Liver (tissue), 9 donors: Measurements from ENCODE around the gene NIBAN1. TPM values are rescaled to one million over a fixed set of nuclear protein-coding genes. Genes with fewer than 3 reads are reported as not detected.

Source experiments
- DNase-seq: peaks from one replicate; pipeline ENCODE4 v3.0.0-alpha.2; 2017; ENCODE audit warnings: low spot score
- H3K27ac ChIP-seq, 2 donors: one replicate each; pipeline ENCODE4 v1.7.0; 2013; ENCODE audit warnings: inconsistent platforms in 2 of 2, low read length in 2 of 2, control low read depth in 1 of 2, low read depth in 1 of 2, mild to moderate bottlenecking in 1 of 2
- H3K27me3 ChIP-seq, 4 donors: one replicate each; pipeline versions ENCODE4 v1.6.1 to v1.7.0; 2013; ENCODE audit warnings: low read length in 3 of 4, inconsistent platforms in 1 of 4, mild to moderate bottlenecking in 1 of 4, moderate library complexity in 1 of 4; ENCODE audit not compliant: control insufficient read depth in 4 of 4, insufficient read depth in 4 of 4
- H3K36me3 ChIP-seq, 4 donors: one replicate each; pipeline versions ENCODE4 v1.6.1 to v1.7.0; 2013; ENCODE audit warnings: low read length in 3 of 4, mild to moderate bottlenecking in 3 of 4, low read depth in 1 of 4, moderate library complexity in 1 of 4; ENCODE audit not compliant: control insufficient read depth in 4 of 4, insufficient read depth in 3 of 4
- H3K4me1 ChIP-seq, 4 donors: one replicate each; pipeline versions ENCODE4 v1.6.1 to v1.7.0; 2013; ENCODE audit warnings: low read length in 3 of 4, mild to moderate bottlenecking in 3 of 4, moderate library complexity in 1 of 4; ENCODE audit not compliant: control insufficient read depth in 4 of 4, insufficient read depth in 4 of 4
- H3K4me3 ChIP-seq, 3 donors: one replicate each; pipeline versions ENCODE4 v1.6.1 to v1.7.0; 2013; ENCODE audit warnings: low read length in 3 of 3, control low read depth in 1 of 3, low read depth in 1 of 3, mild to moderate bottlenecking in 1 of 3
- H3K9ac ChIP-seq, 2 donors: one replicate each; pipeline ENCODE4 v1.7.0; 2013; ENCODE audit warnings: low read length in 2 of 2, mild to moderate bottlenecking in 2 of 2, moderate library complexity in 2 of 2, control low read depth in 1 of 2, low read depth in 1 of 2
- H3K9me3 ChIP-seq, 4 donors: one replicate each; pipeline versions ENCODE4 v1.6.1 to v1.7.0; 2013; ENCODE audit warnings: low read length in 3 of 4; ENCODE audit not compliant: control insufficient read depth in 4 of 4
- EGR1 ChIP-seq, 2 donors: IDR thresholded peaks; 2 replicates each; pipeline ENCODE4 v1.6.1; 2016 to 2018; ENCODE audit warnings: antibody characterized with exemption in 2 of 2, low read depth in 2 of 2
- FOXA1 ChIP-seq: IDR thresholded peaks from 2 replicates; pipeline ENCODE4 v1.6.1; 2016; ENCODE audit warnings: antibody characterized with exemption
- GABPA ChIP-seq, 2 donors: IDR thresholded peaks in 1 of 2; conservative IDR thresholded peaks in 1 of 2; 2 replicates each; pipeline ENCODE4 v1.6.1; 2016; ENCODE audit warnings: antibody characterized with exemption in 2 of 2, mild to moderate bottlenecking in 1 of 2, moderate library complexity in 1 of 2
- HNF4G ChIP-seq: IDR thresholded peaks from 2 replicates; pipeline ENCODE4 v1.6.1; 2016; ENCODE audit warnings: antibody characterized with exemption
- JUND ChIP-seq, 2 donors: IDR thresholded peaks; 2 replicates each; pipeline ENCODE4 v1.6.1; 2016; ENCODE audit warnings: antibody characterized with exemption in 2 of 2
- NR2F2 ChIP-seq: IDR thresholded peaks from 2 replicates; pipeline ENCODE4 v1.6.1; 2016; ENCODE audit warnings: antibody characterized with exemption
- RAD21 ChIP-seq, 2 donors: IDR thresholded peaks; 2 replicates each; pipeline ENCODE4 v1.6.1; 2016; ENCODE audit warnings: antibody characterized with exemption in 2 of 2, mild to moderate bottlenecking in 2 of 2
- SP1 ChIP-seq: IDR thresholded peaks from 2 replicates; pipeline ENCODE4 v1.6.1; 2018; ENCODE audit warnings: antibody characterized with exemption, mild to moderate bottlenecking
- TAF1 ChIP-seq: conservative IDR thresholded peaks from 2 replicates; pipeline ENCODE4 v1.6.1; 2016; ENCODE audit warnings: antibody characterized with exemption, mild to moderate bottlenecking
- YY1 ChIP-seq: IDR thresholded peaks from 2 replicates; pipeline ENCODE4 v1.6.1; 2016; ENCODE audit warnings: antibody characterized with exemption, mild to moderate bottlenecking
- WGBS: extraction: QIAGEN DNeasy Blood & Tissue Kit; methylation state at CpG from one replicate; pipeline ENCODE4 v1.1.7; 2013; 5-methylcytosine and 5-hydroxymethylcytosine counted together
- polyA plus RNA-seq, 2 donors: library from polyadenylated mRNA; stranded (reverse) in 1 of 2; unstranded in 1 of 2; fragments of 200-250 nt in 1 of 2; fragments of >200 nt in 1 of 2; fragmentation: Nextera tagmentation in 1 of 2; extraction: Ambion mirVana in 1 of 2; gene quantifications; one replicate each; pipeline versions ENCODE4 v1.2.1 to v1.2.3, GENCODE V29; 2013 to 2015
- total RNA-seq, 2 donors: library from RNA; depleted of rRNA; stranded (reverse); fragments of >200 nt; gene quantifications; one replicate each; pipeline ENCODE4 v1.2.3, GENCODE V29; 2014
- TF ChIP-seq, protein P1 (sequence below): IDR thresholded peaks from 2 replicates; pipeline ENCODE4 v1.6.1; 2016; ENCODE audit warnings: antibody characterized with exemption, mild to moderate bottlenecking
- TF ChIP-seq, protein P2 (sequence below): IDR thresholded peaks from 2 replicates; pipeline ENCODE4 v1.6.1; 2016; ENCODE audit warnings: antibody characterized with exemption
- TF ChIP-seq, protein P3 (sequence below): fragments of 150-350 bp; IDR thresholded peaks from 2 replicates; pipeline ENCODE4 v1.5.1; 2017; ENCODE audit warnings: improper control_type of control experiment, low read depth, low read length; ENCODE audit not compliant: missing input control
- TF ChIP-seq, protein P4 (sequence below): IDR thresholded peaks from 2 replicates; pipeline ENCODE4 v1.6.1; 2016; ENCODE audit warnings: antibody characterized with exemption
- TF ChIP-seq, protein P5 (sequence below): IDR thresholded peaks from 2 replicates; pipeline ENCODE4 v1.6.1; 2016; ENCODE audit warnings: antibody characterized with exemption
- donor health status: healthy.
- donor health status: healthy.
- donor health status: healthy.
- donor health status: healthy.
- donor health status: healthy.

The NIBAN1 gene
- total and polyA plus RNA-seq, 4 donors: 0.50 to 5.5 (median 2.8) TPM

DNA sequence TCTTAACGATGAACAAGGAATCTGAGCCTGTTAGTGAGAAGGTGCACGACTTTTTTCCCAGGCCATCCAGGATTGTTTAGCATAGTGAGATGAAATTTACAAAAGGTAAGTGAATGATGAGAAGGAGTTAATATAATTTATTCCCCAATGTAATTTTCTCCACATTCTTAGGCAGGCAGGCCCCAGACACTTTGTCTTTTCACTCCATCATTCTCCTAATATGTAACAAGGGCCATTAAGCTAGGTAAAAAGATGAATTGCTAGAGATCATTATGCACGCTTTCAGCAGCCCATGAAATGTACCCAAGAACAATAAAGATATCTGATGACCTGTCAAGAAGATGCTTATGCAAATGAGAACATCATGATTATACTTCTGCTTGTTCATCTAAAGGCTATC, 24.1 kb downstream of the NIBAN1 start:
- TF ChIP-seq RAD21 (IDR thresholded peaks at IDR 0.05) (no peak), EGR1 (IDR thresholded peaks at IDR 0.05; ENCODE audit: low read depth in 2 of 2) (no peak), YY1 (no peak), JUND (IDR thresholded peaks at IDR 0.05) (no peak), TAF1 (no peak), SP1 (no peak), GABPA (IDR thresholded peaks at IDR 0.05 in 1 of 2, conservative IDR thresholded peaks at IDR 0.05 in 1 of 2) (no peak), HNF4G (no peak), NR2F2 (no peak), FOXA1 (no peak)
- TF ChIP-seq, protein P1, sequence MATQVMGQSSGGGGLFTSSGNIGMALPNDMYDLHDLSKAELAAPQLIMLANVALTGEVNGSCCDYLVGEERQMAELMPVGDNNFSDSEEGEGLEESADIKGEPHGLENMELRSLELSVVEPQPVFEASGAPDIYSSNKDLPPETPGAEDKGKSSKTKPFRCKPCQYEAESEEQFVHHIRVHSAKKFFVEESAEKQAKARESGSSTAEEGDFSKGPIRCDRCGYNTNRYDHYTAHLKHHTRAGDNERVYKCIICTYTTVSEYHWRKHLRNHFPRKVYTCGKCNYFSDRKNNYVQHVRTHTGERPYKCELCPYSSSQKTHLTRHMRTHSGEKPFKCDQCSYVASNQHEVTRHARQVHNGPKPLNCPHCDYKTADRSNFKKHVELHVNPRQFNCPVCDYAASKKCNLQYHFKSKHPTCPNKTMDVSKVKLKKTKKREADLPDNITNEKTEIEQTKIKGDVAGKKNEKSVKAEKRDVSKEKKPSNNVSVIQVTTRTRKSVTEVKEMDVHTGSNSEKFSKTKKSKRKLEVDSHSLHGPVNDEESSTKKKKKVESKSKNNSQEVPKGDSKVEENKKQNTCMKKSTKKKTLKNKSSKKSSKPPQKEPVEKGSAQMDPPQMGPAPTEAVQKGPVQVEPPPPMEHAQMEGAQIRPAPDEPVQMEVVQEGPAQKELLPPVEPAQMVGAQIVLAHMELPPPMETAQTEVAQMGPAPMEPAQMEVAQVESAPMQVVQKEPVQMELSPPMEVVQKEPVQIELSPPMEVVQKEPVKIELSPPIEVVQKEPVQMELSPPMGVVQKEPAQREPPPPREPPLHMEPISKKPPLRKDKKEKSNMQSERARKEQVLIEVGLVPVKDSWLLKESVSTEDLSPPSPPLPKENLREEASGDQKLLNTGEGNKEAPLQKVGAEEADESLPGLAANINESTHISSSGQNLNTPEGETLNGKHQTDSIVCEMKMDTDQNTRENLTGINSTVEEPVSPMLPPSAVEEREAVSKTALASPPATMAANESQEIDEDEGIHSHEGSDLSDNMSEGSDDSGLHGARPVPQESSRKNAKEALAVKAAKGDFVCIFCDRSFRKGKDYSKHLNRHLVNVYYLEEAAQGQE: no peak
- TF ChIP-seq, protein P2, sequence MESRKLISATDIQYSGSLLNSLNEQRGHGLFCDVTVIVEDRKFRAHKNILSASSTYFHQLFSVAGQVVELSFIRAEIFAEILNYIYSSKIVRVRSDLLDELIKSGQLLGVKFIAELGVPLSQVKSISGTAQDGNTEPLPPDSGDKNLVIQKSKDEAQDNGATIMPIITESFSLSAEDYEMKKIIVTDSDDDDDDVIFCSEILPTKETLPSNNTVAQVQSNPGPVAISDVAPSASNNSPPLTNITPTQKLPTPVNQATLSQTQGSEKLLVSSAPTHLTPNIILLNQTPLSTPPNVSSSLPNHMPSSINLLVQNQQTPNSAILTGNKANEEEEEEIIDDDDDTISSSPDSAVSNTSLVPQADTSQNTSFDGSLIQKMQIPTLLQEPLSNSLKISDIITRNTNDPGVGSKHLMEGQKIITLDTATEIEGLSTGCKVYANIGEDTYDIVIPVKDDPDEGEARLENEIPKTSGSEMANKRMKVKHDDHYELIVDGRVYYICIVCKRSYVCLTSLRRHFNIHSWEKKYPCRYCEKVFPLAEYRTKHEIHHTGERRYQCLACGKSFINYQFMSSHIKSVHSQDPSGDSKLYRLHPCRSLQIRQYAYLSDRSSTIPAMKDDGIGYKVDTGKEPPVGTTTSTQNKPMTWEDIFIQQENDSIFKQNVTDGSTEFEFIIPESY: no peak
- TF ChIP-seq, protein P3, sequence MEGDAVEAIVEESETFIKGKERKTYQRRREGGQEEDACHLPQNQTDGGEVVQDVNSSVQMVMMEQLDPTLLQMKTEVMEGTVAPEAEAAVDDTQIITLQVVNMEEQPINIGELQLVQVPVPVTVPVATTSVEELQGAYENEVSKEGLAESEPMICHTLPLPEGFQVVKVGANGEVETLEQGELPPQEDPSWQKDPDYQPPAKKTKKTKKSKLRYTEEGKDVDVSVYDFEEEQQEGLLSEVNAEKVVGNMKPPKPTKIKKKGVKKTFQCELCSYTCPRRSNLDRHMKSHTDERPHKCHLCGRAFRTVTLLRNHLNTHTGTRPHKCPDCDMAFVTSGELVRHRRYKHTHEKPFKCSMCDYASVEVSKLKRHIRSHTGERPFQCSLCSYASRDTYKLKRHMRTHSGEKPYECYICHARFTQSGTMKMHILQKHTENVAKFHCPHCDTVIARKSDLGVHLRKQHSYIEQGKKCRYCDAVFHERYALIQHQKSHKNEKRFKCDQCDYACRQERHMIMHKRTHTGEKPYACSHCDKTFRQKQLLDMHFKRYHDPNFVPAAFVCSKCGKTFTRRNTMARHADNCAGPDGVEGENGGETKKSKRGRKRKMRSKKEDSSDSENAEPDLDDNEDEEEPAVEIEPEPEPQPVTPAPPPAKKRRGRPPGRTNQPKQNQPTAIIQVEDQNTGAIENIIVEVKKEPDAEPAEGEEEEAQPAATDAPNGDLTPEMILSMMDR: no peak
- TF ChIP-seq, protein P4, sequence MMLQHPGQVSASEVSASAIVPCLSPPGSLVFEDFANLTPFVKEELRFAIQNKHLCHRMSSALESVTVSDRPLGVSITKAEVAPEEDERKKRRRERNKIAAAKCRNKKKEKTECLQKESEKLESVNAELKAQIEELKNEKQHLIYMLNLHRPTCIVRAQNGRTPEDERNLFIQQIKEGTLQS: no peak
- TF ChIP-seq, protein P5, sequence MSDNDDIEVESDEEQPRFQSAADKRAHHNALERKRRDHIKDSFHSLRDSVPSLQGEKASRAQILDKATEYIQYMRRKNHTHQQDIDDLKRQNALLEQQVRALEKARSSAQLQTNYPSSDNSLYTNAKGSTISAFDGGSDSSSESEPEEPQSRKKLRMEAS: no peak
- Histone ChIP-seq H3K27me3 (no peaks in the 10 kb centered on the region), H3K9ac (no peak overlapping the region), H3K9me3 (no peaks in the 10 kb centered on the region), H3K4me1 (no peaks in the 10 kb centered on the region), H3K4me3 (no peak overlapping the region), H3K27ac (no peak overlapping the region), H3K36me3 (no peaks in the 10 kb centered on the region)
- DNase-seq: no peak
- WGBS: 78% methylated on average over 3 of the region's 3 CpGs
